Liver (tissue), 9 donors: Measurements from ENCODE around the gene SAFB2. TPM values are rescaled to one million over a fixed set of nuclear protein-coding genes. Genes with fewer than 3 reads are reported as not detected.

Source experiments
- DNase-seq: peaks from one replicate; pipeline ENCODE4 v3.0.0-alpha.2; 2017; ENCODE audit warnings: low spot score
- H3K27ac ChIP-seq, 2 donors: one replicate each; pipeline ENCODE4 v1.7.0; 2013; ENCODE audit warnings: inconsistent platforms in 2 of 2, low read length in 2 of 2, control low read depth in 1 of 2, low read depth in 1 of 2, mild to moderate bottlenecking in 1 of 2
- H3K27me3 ChIP-seq, 4 donors: one replicate each; pipeline versions ENCODE4 v1.6.1 to v1.7.0; 2013; ENCODE audit warnings: low read length in 3 of 4, inconsistent platforms in 1 of 4, mild to moderate bottlenecking in 1 of 4, moderate library complexity in 1 of 4; ENCODE audit not compliant: control insufficient read depth in 4 of 4, insufficient read depth in 4 of 4
- H3K36me3 ChIP-seq, 4 donors: one replicate each; pipeline versions ENCODE4 v1.6.1 to v1.7.0; 2013; ENCODE audit warnings: low read length in 3 of 4, mild to moderate bottlenecking in 3 of 4, low read depth in 1 of 4, moderate library complexity in 1 of 4; ENCODE audit not compliant: control insufficient read depth in 4 of 4, insufficient read depth in 3 of 4
- H3K4me1 ChIP-seq, 4 donors: one replicate each; pipeline versions ENCODE4 v1.6.1 to v1.7.0; 2013; ENCODE audit warnings: low read length in 3 of 4, mild to moderate bottlenecking in 3 of 4, moderate library complexity in 1 of 4; ENCODE audit not compliant: control insufficient read depth in 4 of 4, insufficient read depth in 4 of 4
- H3K4me3 ChIP-seq, 3 donors: one replicate each; pipeline versions ENCODE4 v1.6.1 to v1.7.0; 2013; ENCODE audit warnings: low read length in 3 of 3, control low read depth in 1 of 3, low read depth in 1 of 3, mild to moderate bottlenecking in 1 of 3
- H3K9ac ChIP-seq, 2 donors: one replicate each; pipeline ENCODE4 v1.7.0; 2013; ENCODE audit warnings: low read length in 2 of 2, mild to moderate bottlenecking in 2 of 2, moderate library complexity in 2 of 2, control low read depth in 1 of 2, low read depth in 1 of 2
- H3K9me3 ChIP-seq, 4 donors: one replicate each; pipeline versions ENCODE4 v1.6.1 to v1.7.0; 2013; ENCODE audit warnings: low read length in 3 of 4; ENCODE audit not compliant: control insufficient read depth in 4 of 4
- EGR1 ChIP-seq, 2 donors: IDR thresholded peaks; 2 replicates each; pipeline ENCODE4 v1.6.1; 2016 to 2018; ENCODE audit warnings: antibody characterized with exemption in 2 of 2, low read depth in 2 of 2
- FOXA1 ChIP-seq: IDR thresholded peaks from 2 replicates; pipeline ENCODE4 v1.6.1; 2016; ENCODE audit warnings: antibody characterized with exemption
- GABPA ChIP-seq, 2 donors: IDR thresholded peaks in 1 of 2; conservative IDR thresholded peaks in 1 of 2; 2 replicates each; pipeline ENCODE4 v1.6.1; 2016; ENCODE audit warnings: antibody characterized with exemption in 2 of 2, mild to moderate bottlenecking in 1 of 2, moderate library complexity in 1 of 2
- HNF4A ChIP-seq, 2 donors: conservative IDR thresholded peaks; 2 replicates each; pipeline ENCODE4 v1.6.1; 2016; ENCODE audit warnings: antibody characterized with exemption in 2 of 2, mild to moderate bottlenecking in 2 of 2
- HNF4G ChIP-seq: IDR thresholded peaks from 2 replicates; pipeline ENCODE4 v1.6.1; 2016; ENCODE audit warnings: antibody characterized with exemption
- NR2F2 ChIP-seq: IDR thresholded peaks from 2 replicates; pipeline ENCODE4 v1.6.1; 2016; ENCODE audit warnings: antibody characterized with exemption
- RAD21 ChIP-seq, 2 donors: IDR thresholded peaks; 2 replicates each; pipeline ENCODE4 v1.6.1; 2016; ENCODE audit warnings: antibody characterized with exemption in 2 of 2, mild to moderate bottlenecking in 2 of 2
- RXRA ChIP-seq, 2 donors: IDR thresholded peaks; 2 replicates each; pipeline ENCODE4 v1.6.1; 2017 to 2018; ENCODE audit warnings: antibody characterized with exemption in 2 of 2, mild to moderate bottlenecking in 1 of 2
- SP1 ChIP-seq: IDR thresholded peaks from 2 replicates; pipeline ENCODE4 v1.6.1; 2018; ENCODE audit warnings: antibody characterized with exemption, mild to moderate bottlenecking
- TAF1 ChIP-seq: conservative IDR thresholded peaks from 2 replicates; pipeline ENCODE4 v1.6.1; 2016; ENCODE audit warnings: antibody characterized with exemption, mild to moderate bottlenecking
- YY1 ChIP-seq: IDR thresholded peaks from 2 replicates; pipeline ENCODE4 v1.6.1; 2016; ENCODE audit warnings: antibody characterized with exemption, mild to moderate bottlenecking
- WGBS: extraction: QIAGEN DNeasy Blood & Tissue Kit; methylation state at CpG from one replicate; pipeline ENCODE4 v1.1.7; 2013; 5-methylcytosine and 5-hydroxymethylcytosine counted together
- polyA plus RNA-seq, 2 donors: library from polyadenylated mRNA; stranded (reverse) in 1 of 2; unstranded in 1 of 2; fragments of 200-250 nt in 1 of 2; fragments of >200 nt in 1 of 2; fragmentation: Nextera tagmentation in 1 of 2; extraction: Ambion mirVana in 1 of 2; gene quantifications; one replicate each; pipeline versions ENCODE4 v1.2.1 to v1.2.3, GENCODE V29; 2013 to 2015
- total RNA-seq, 2 donors: library from RNA; depleted of rRNA; stranded (reverse); fragments of >200 nt; gene quantifications; one replicate each; pipeline ENCODE4 v1.2.3, GENCODE V29; 2014
- TF ChIP-seq, protein P1 (sequence below): IDR thresholded peaks from 2 replicates; pipeline ENCODE4 v1.6.1; 2016; ENCODE audit warnings: antibody characterized with exemption
- TF ChIP-seq, protein P2 (sequence below): IDR thresholded peaks from 2 replicates; pipeline ENCODE4 v1.6.1; 2016; ENCODE audit warnings: antibody characterized with exemption
- TF ChIP-seq, protein P3 (sequence below): IDR thresholded peaks from 2 replicates; pipeline ENCODE4 v1.6.1; 2016; ENCODE audit warnings: antibody characterized with exemption
- TF ChIP-seq, protein P4 (sequence below): fragments of 150-350 bp; IDR thresholded peaks from 2 replicates; pipeline ENCODE4 v1.5.1; 2017; ENCODE audit warnings: improper control_type of control experiment, low read depth, low read length; ENCODE audit not compliant: missing input control
- TF ChIP-seq, protein P5 (sequence below): IDR thresholded peaks from 2 replicates; pipeline ENCODE4 v1.6.1; 2016; ENCODE audit warnings: antibody characterized with exemption, mild to moderate bottlenecking
- donor health status: healthy.
- donor health status: healthy.
- donor health status: healthy.
- donor health status: healthy.
- donor health status: healthy.

Gene SAFB2
- total and polyA plus RNA-seq, 4 donors: 18.7 to 57.8 (median 28.5) TPM

DNA sequence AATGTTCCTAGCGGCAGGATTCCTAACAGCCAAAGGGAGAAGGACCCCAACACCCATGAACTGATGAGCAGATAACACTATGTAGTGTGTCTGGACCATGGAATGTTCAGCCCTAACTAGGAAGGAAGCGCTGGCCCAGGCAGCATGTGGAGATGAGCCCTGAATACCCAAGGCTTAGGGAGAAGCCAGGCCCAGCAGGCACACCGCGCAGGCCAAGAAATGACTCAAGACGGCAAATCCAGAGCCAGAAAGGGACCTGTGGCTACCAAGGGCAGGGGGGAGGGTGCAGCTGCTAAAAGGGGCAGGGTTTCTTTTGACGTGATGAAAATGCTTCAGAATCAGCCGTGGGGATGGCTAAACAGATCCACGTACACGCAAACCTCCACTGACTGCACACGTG lies 34.1 kb downstream of the SAFB2 start:
- TF ChIP-seq HNF4G (no peak), NR2F2 (no peak), EGR1 (IDR thresholded peaks at IDR 0.05; ENCODE audit: low read depth in 2 of 2) (no peak), TAF1 (no peak), GABPA (IDR thresholded peaks at IDR 0.05 in 1 of 2, conservative IDR thresholded peaks at IDR 0.05 in 1 of 2) (no peak), HNF4A (conservative IDR thresholded peaks at IDR 0.05) (no peak), YY1 (no peak)
- TF ChIP-seq, protein P1, sequence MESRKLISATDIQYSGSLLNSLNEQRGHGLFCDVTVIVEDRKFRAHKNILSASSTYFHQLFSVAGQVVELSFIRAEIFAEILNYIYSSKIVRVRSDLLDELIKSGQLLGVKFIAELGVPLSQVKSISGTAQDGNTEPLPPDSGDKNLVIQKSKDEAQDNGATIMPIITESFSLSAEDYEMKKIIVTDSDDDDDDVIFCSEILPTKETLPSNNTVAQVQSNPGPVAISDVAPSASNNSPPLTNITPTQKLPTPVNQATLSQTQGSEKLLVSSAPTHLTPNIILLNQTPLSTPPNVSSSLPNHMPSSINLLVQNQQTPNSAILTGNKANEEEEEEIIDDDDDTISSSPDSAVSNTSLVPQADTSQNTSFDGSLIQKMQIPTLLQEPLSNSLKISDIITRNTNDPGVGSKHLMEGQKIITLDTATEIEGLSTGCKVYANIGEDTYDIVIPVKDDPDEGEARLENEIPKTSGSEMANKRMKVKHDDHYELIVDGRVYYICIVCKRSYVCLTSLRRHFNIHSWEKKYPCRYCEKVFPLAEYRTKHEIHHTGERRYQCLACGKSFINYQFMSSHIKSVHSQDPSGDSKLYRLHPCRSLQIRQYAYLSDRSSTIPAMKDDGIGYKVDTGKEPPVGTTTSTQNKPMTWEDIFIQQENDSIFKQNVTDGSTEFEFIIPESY: no peak
- TF ChIP-seq, protein P2, sequence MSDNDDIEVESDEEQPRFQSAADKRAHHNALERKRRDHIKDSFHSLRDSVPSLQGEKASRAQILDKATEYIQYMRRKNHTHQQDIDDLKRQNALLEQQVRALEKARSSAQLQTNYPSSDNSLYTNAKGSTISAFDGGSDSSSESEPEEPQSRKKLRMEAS: no peak
- TF ChIP-seq, protein P3, sequence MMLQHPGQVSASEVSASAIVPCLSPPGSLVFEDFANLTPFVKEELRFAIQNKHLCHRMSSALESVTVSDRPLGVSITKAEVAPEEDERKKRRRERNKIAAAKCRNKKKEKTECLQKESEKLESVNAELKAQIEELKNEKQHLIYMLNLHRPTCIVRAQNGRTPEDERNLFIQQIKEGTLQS: no peak
- TF ChIP-seq, protein P4, sequence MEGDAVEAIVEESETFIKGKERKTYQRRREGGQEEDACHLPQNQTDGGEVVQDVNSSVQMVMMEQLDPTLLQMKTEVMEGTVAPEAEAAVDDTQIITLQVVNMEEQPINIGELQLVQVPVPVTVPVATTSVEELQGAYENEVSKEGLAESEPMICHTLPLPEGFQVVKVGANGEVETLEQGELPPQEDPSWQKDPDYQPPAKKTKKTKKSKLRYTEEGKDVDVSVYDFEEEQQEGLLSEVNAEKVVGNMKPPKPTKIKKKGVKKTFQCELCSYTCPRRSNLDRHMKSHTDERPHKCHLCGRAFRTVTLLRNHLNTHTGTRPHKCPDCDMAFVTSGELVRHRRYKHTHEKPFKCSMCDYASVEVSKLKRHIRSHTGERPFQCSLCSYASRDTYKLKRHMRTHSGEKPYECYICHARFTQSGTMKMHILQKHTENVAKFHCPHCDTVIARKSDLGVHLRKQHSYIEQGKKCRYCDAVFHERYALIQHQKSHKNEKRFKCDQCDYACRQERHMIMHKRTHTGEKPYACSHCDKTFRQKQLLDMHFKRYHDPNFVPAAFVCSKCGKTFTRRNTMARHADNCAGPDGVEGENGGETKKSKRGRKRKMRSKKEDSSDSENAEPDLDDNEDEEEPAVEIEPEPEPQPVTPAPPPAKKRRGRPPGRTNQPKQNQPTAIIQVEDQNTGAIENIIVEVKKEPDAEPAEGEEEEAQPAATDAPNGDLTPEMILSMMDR: no peak
- TF ChIP-seq, protein P5, sequence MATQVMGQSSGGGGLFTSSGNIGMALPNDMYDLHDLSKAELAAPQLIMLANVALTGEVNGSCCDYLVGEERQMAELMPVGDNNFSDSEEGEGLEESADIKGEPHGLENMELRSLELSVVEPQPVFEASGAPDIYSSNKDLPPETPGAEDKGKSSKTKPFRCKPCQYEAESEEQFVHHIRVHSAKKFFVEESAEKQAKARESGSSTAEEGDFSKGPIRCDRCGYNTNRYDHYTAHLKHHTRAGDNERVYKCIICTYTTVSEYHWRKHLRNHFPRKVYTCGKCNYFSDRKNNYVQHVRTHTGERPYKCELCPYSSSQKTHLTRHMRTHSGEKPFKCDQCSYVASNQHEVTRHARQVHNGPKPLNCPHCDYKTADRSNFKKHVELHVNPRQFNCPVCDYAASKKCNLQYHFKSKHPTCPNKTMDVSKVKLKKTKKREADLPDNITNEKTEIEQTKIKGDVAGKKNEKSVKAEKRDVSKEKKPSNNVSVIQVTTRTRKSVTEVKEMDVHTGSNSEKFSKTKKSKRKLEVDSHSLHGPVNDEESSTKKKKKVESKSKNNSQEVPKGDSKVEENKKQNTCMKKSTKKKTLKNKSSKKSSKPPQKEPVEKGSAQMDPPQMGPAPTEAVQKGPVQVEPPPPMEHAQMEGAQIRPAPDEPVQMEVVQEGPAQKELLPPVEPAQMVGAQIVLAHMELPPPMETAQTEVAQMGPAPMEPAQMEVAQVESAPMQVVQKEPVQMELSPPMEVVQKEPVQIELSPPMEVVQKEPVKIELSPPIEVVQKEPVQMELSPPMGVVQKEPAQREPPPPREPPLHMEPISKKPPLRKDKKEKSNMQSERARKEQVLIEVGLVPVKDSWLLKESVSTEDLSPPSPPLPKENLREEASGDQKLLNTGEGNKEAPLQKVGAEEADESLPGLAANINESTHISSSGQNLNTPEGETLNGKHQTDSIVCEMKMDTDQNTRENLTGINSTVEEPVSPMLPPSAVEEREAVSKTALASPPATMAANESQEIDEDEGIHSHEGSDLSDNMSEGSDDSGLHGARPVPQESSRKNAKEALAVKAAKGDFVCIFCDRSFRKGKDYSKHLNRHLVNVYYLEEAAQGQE: no peak
- no peak overlapping the region for H3K9ac ChIP-seq
- DNase-seq: no peak
- no peaks in the 10 kb centered on the region for H3K9me3 ChIP-seq
- H3K27me3 ChIP-seq: no peaks in the 10 kb centered on the region
- H3K36me3 ChIP-seq: peaks cover 22 to 72% (median 50%) of the 10 kb centered on the region in 4 donors
- H3K4me3 ChIP-seq: no peak overlapping the region
- no peaks in the 10 kb centered on the region for H3K4me1 ChIP-seq
- no peak overlapping the region for H3K27ac ChIP-seq
- WGBS: 94% methylated on average over 10 of the region's 10 CpGs

DNA sequence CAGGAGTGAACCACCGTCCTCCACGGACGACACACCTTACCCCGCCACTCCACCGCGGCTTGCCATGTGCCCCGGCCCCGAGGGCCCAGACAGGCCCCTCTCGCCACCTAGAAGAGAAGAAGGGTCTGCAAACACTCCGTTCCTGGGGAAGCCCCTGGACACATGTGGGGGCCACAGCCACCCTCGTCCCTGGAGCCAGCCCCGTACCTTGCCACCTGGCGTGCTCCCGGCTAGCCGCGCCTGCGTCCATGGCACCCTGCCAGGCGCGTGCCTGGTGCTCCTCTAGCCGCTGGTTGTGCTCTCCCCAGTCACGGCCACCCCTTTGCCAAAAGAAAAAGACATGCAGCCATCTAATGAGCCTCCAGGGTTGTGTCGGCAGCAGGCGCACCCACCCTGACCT lies 34.9 kb downstream of the SAFB2 start:
- no peak for DNase-seq
- no peak overlapping the region for H3K27ac ChIP-seq
- H3K36me3 ChIP-seq: peaks cover 19 to 64% (median 43%) of the 10 kb centered on the region in 4 donors
- H3K27me3 ChIP-seq: no peaks in the 10 kb centered on the region
- H3K4me1 ChIP-seq: no peaks in the 10 kb centered on the region
- H3K9ac ChIP-seq: no peak overlapping the region
- WGBS: 92% methylated on average over 23 of the region's 23 CpGs
- H3K9me3 ChIP-seq: no peaks in the 10 kb centered on the region
- no peak overlapping the region for H3K4me3 ChIP-seq
- TF ChIP-seq NR2F2: no peak
- TF ChIP-seq, protein P3: no peak
- no peak for TF ChIP-seq RAD21 (IDR thresholded peaks at IDR 0.05)
- TF ChIP-seq, protein P4: no peak
- TF ChIP-seq HNF4G: no peak
- TF ChIP-seq SP1: no peak
- no peak for TF ChIP-seq YY1
- no peak for TF ChIP-seq TAF1
- TF ChIP-seq EGR1 (IDR thresholded peaks at IDR 0.05; ENCODE audit: low read depth in 2 of 2): no peak
- TF ChIP-seq RXRA (IDR thresholded peaks at IDR 0.05): no peak
- TF ChIP-seq GABPA (IDR thresholded peaks at IDR 0.05 in 1 of 2, conservative IDR thresholded peaks at IDR 0.05 in 1 of 2): no peak
- TF ChIP-seq FOXA1: no peak
- TF ChIP-seq, protein P5: no peak
- TF ChIP-seq HNF4A (conservative IDR thresholded peaks at IDR 0.05): no peak
